ENCODE results near the gene RCOR1.
"Not testable (repeated sequence)": the region's sequence is repeated elsewhere in the genome, so short reads cannot be mapped to it uniquely, and the experiment has no call there.

Gene RCOR1

DNA sequence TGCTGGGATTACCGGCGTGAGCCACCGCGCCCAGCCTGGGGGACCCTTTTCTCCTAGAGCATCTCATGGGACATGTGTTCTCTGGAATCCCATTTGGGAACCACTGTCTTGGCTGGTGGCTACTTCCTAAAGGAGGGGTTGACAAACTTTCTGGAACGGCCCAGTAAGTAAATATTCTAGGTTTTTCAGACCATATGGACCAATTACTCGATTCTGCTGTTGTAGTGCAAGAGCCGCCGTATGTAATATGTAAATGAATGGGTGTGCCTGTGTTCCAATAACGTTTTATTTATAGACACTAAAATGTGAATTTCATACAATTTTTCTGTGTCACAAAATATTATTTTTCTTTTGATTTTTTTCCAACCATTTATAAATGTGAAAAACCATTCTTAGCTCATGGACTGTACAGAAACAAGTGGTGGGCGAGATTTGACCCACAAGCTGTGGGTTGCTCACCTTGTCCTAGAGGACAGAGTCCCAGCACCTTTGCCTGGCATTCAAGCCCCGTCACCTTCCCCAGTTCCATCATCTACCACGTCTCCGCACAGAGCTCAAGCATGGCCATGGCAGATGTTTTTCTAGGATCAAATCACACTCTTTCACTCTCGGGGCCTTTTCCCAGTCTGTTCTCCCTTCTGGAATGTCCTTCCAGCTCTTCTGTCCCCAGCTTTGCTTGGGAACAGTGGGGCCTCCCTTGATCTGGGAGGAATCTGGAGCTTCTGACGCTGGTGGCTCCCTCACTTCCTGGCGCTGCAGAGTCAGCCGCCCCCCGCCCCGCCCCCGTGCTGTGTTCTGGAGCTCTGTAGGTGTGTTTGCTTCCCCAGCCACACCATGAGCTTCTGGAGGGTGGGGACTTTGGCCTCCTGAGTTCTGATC, 17.9 kb upstream of the RCOR1 start:
- Histone ChIP-seq H3K18ac (ENCODE audit: low read length) (peak overlapping the region; percentile 52), H3K27ac (ENCODE audit: low read depth, low read length) (peak overlapping the region; percentile 81), H2BK120ac (ENCODE audit: low read depth, low read length) (peak overlapping the region; percentile 19), H3K79me2 (ENCODE audit: control insufficient read depth, insufficient read depth, low read length) (no peaks in the 10 kb centered on the region), H3K4ac (ENCODE audit: low read depth, low read length) (peak overlapping the region; percentile 73), H4K8ac (ENCODE audit: low read depth, low read length) (no peak overlapping the region), H3K27me3 (ENCODE audit: insufficient read depth, low read length, poor library complexity) (no peaks in the 10 kb centered on the region), H2AK5ac (ENCODE audit: low read length) (peak overlapping the region; percentile 59), H4K5ac (ENCODE audit: low read length) (no peak overlapping the region), H3K4me3 (ENCODE audit: low read length) (no peak overlapping the region), H3K56ac (ENCODE audit: low read length) (peak overlapping the region; percentile 89), H3K23ac (ENCODE audit: low read length) (no peak overlapping the region), H3K4me2 (ENCODE audit: low read length) (no peak overlapping the region), H2BK5ac (ENCODE audit: low read length) (peak overlapping the region; percentile 98), H3K9ac (ENCODE audit: low read length) (peak overlapping the region; percentile 57), H3K4me1 (ENCODE audit: control insufficient read depth, low read depth, low read length) (peaks cover 8% of the 10 kb centered on the region), H2BK15ac (replicated peaks; ENCODE audit: low read depth) (no peak overlapping the region), H3K36me3 (ENCODE audit: control insufficient read depth, insufficient read depth, low read length) (no peaks in the 10 kb centered on the region), H3K79me1 (ENCODE audit: low read length) (no peaks in the 10 kb centered on the region)
- DNase-seq, result peak; percentile 94
- WGBS (ENCODE audit: extremely low coverage, insufficient coverage, low lambda C conversion rate), result no CpG with 5 or more reads among the region's 20 CpGs

DNA sequence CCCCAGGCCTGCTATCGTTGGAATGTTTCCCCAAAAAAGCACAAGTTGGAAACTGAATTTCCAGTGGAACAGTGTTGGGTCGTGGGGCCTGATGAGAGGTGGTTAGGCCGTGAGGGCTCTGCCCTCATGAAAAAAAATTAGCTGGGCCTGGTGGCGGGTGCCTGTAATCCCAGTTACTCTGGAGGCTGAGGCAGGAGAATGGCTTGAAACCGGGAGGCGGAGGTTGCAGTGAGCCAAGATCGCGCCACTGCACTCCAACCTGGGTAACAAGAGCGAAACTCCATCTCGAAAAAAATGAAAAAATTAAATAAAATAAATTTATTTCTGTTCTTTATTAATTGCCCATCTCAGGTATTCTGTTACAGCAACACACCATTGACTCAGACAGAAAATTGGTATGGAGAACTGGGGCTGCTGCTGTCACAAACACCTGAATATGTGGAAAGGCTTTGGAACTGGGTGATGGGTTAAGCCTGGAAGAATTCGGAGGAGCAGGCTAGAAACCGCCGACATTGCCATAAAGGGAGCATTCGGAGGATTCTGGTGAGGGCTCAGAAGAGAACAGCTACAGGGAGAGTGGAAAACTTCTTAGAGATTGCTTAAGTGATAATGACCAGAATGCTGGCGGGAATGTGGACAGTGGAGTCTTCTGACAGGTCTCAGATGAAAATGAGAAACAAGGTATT, 17.1 kb upstream of the RCOR1 start:
- Histone ChIP-seq H3K27me3 (ENCODE audit: insufficient read depth, low read length, poor library complexity) (no peaks in the 10 kb centered on the region), H3K36me3 (ENCODE audit: control insufficient read depth, insufficient read depth, low read length) (no peaks in the 10 kb centered on the region), H3K27ac (ENCODE audit: low read depth, low read length) (peak overlapping the region; percentile 81), H3K79me2 (ENCODE audit: control insufficient read depth, insufficient read depth, low read length) (no peaks in the 10 kb centered on the region), H3K4me2 (ENCODE audit: low read length) (no peak overlapping the region), H3K4me1 (ENCODE audit: control insufficient read depth, low read depth, low read length) (peaks cover 8% of the 10 kb centered on the region), H3K4me3 (ENCODE audit: low read length) (no peak overlapping the region), H3K23ac (ENCODE audit: low read length) (no peak overlapping the region), H4K5ac (ENCODE audit: low read length) (no peak overlapping the region), H3K79me1 (ENCODE audit: low read length) (no peaks in the 10 kb centered on the region), H2BK15ac (replicated peaks; ENCODE audit: low read depth) (no peak overlapping the region), H3K56ac (ENCODE audit: low read length) (peak overlapping the region; percentile 69), H3K9ac (ENCODE audit: low read length) (peak overlapping the region; percentile 54), H4K8ac (ENCODE audit: low read depth, low read length) (no peak overlapping the region), H2BK120ac (ENCODE audit: low read depth, low read length) (peak overlapping the region; percentile 68), H2AK5ac (ENCODE audit: low read length) (peak overlapping the region; percentile 65), H3K18ac (ENCODE audit: low read length) (peak overlapping the region; percentile 32), H3K4ac (ENCODE audit: low read depth, low read length) (no peak overlapping the region), H2BK5ac (ENCODE audit: low read length) (peak overlapping the region; percentile 76)
- DNase-seq, result peak; percentile 62
- no CpG with 5 or more reads among the region's 15 CpGs for WGBS (ENCODE audit: extremely low coverage, insufficient coverage, low lambda C conversion rate)

DNA sequence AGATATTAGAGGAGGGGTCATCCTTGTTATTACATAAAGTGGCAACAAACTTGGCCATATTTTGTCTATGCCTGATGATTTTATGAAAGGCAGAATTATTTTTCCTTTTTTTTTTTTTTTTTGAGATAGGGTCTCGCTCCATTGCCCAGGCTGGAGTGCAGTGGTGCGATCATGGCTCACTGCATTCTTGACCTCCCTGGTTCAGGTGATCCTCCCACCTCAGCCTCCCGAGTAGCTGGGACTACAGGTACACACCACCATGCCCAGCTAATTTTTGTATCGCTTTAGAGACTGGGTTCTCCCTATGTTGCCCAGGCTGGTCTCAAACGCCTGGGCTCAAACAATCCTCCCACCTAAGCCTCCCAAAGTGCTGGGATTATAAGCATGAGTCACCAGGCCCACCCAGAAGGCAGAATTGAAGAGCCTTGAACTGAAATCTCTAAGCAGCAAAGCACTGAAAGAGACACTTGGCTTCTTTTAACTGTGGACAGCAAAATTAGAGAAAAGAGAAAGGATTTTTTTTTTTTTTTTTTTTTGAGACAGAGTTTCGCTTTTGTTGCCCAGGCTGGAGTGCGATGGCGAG, 16.5 kb upstream of the RCOR1 start:
- Histone ChIP-seq H2BK120ac (ENCODE audit: low read depth, low read length) (peak overlapping the region; percentile 68), H3K56ac (ENCODE audit: low read length) (peak overlapping the region; percentile 66)
- H3K79me2 ChIP-seq (ENCODE audit: control insufficient read depth, insufficient read depth, low read length); H3K4me1 ChIP-seq (ENCODE audit: control insufficient read depth, low read depth, low read length); H3K9ac ChIP-seq (ENCODE audit: low read length); H2BK15ac ChIP-seq (replicated peaks; ENCODE audit: low read depth); H3K18ac ChIP-seq (ENCODE audit: low read length); H3K27ac ChIP-seq (ENCODE audit: low read depth, low read length); H3K4me3 ChIP-seq (ENCODE audit: low read length); DNase-seq; H2AK5ac ChIP-seq (ENCODE audit: low read length); H4K8ac ChIP-seq (ENCODE audit: low read depth, low read length); H2BK5ac ChIP-seq (ENCODE audit: low read length); H3K36me3 ChIP-seq (ENCODE audit: control insufficient read depth, insufficient read depth, low read length); H4K5ac ChIP-seq (ENCODE audit: low read length); H3K23ac ChIP-seq (ENCODE audit: low read length); H3K4me2 ChIP-seq (ENCODE audit: low read length); H3K27me3 ChIP-seq (ENCODE audit: insufficient read depth, low read length, poor library complexity); H3K79me1 ChIP-seq (ENCODE audit: low read length); H3K4ac ChIP-seq (ENCODE audit: low read depth, low read length): not testable (repeated sequence)
- no CpG with 5 or more reads among the region's 8 CpGs for WGBS (ENCODE audit: extremely low coverage, insufficient coverage, low lambda C conversion rate)

DNA sequence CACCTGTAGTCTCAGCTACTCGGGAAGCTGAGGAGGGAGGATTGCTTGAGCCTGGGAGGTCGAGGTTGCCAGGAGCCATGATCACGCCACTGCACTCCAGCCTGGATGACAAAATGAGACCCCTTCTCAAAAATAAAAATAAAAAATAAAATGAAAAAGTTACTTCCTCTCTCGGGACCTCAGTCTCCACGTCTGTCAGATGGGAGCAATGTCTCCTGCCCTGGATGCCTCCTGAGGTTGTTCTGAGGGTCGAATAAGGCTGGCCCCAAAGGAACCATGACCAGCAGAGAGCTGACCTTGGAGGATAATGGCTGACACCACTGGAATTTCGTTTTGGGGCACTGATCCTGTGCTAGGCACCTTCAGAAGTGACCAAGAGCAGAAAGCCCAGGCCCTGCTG, 13.6 kb upstream of the RCOR1 start:
- H2AK5ac ChIP-seq (ENCODE audit: low read length), result no peak overlapping the region

DNA sequence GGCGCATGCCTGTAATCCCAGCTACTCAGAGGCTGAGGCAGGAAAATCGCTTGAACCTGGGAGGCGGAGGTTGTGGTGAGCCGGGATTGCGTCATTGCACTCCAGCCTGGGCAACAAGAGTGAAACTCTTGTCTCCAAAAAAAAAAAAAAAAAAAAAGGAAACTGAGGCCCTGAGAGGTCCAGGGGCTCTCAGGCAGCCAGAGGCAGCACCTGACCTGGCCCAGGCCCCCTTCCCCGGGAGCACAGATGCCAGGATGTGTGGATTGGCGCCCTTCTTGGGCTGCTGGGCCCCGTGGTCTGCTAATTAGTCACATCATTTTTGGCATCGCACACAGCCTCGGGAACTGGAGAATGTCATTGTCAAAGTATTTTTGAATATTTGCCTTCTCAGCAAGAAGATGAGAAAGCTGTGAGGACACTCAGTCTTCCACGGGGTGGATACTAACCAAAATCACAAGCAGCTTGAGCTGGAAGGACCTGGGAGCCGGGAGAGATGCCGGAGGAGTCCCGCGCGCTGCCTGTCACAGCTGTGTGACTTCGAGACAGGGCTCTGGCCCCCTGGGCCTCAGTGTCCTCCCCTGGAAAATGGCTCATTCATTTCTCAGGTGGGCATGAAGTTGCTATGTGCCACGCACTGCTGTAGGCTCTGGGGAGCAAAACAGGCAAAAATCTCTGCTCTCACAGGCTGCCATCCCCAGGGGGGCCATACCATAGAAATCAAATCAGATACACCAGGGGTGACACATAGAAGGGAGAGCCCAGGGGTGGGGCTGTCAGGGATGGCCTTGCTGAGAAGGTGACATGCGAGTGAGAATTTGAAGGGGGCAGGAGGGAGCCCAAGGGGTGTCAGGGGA, 12.5 kb upstream of the RCOR1 start:
- Histone ChIP-seq H3K23ac (ENCODE audit: low read length) (no peak overlapping the region), H3K4me2 (ENCODE audit: low read length) (no peak overlapping the region), H2BK120ac (ENCODE audit: low read depth, low read length) (no peak overlapping the region), H3K79me1 (ENCODE audit: low read length) (no peaks in the 10 kb centered on the region), H2BK15ac (replicated peaks; ENCODE audit: low read depth) (no peak overlapping the region), H3K9ac (ENCODE audit: low read length) (no peak overlapping the region), H3K27ac (ENCODE audit: low read depth, low read length) (no peak overlapping the region), H3K4me1 (ENCODE audit: control insufficient read depth, low read depth, low read length) (peaks cover 8% of the 10 kb centered on the region), H3K56ac (ENCODE audit: low read length) (peak overlapping the region; percentile 25), H3K36me3 (ENCODE audit: control insufficient read depth, insufficient read depth, low read length) (no peaks in the 10 kb centered on the region), H3K27me3 (ENCODE audit: insufficient read depth, low read length, poor library complexity) (no peaks in the 10 kb centered on the region), H3K4ac (ENCODE audit: low read depth, low read length) (no peak overlapping the region), H4K8ac (ENCODE audit: low read depth, low read length) (no peak overlapping the region), H3K18ac (ENCODE audit: low read length) (no peak overlapping the region), H4K5ac (ENCODE audit: low read length) (no peak overlapping the region), H3K79me2 (ENCODE audit: control insufficient read depth, insufficient read depth, low read length) (no peaks in the 10 kb centered on the region), H2BK5ac (ENCODE audit: low read length) (no peak overlapping the region), H2AK5ac (ENCODE audit: low read length) (no peak overlapping the region), H3K4me3 (ENCODE audit: low read length) (no peak overlapping the region)
- no peak for DNase-seq
- WGBS (ENCODE audit: extremely low coverage, insufficient coverage, low lambda C conversion rate), result no CpG with 5 or more reads among the region's 19 CpGs

More for the DNA sequence above, 13.6 kb upstream of the RCOR1 start:
- Histone ChIP-seq H3K4me2 (ENCODE audit: low read length) (no peak overlapping the region), H2BK5ac (ENCODE audit: low read length) (no peak overlapping the region), H3K9ac (ENCODE audit: low read length) (no peak overlapping the region), H3K27me3 (ENCODE audit: insufficient read depth, low read length, poor library complexity) (no peaks in the 10 kb centered on the region), H4K8ac (ENCODE audit: low read depth, low read length) (no peak overlapping the region), H3K79me1 (ENCODE audit: low read length) (no peaks in the 10 kb centered on the region), H3K4me3 (ENCODE audit: low read length) (no peak overlapping the region), H3K18ac (ENCODE audit: low read length) (no peak overlapping the region), H2BK120ac (ENCODE audit: low read depth, low read length) (no peak overlapping the region), H3K36me3 (ENCODE audit: control insufficient read depth, insufficient read depth, low read length) (no peaks in the 10 kb centered on the region), H2BK15ac (replicated peaks; ENCODE audit: low read depth) (no peak overlapping the region), H3K79me2 (ENCODE audit: control insufficient read depth, insufficient read depth, low read length) (no peaks in the 10 kb centered on the region), H3K23ac (ENCODE audit: low read length) (no peak overlapping the region), H3K4me1 (ENCODE audit: control insufficient read depth, low read depth, low read length) (peaks cover 7% of the 10 kb centered on the region), H3K4ac (ENCODE audit: low read depth, low read length) (peak overlapping the region; percentile 74), H3K56ac (ENCODE audit: low read length) (no peak overlapping the region), H3K27ac (ENCODE audit: low read depth, low read length) (no peak overlapping the region), H4K5ac (ENCODE audit: low read length) (no peak overlapping the region)
- no CpG with 5 or more reads among the region's 7 CpGs for WGBS (ENCODE audit: extremely low coverage, insufficient coverage, low lambda C conversion rate)
- DNase-seq, result no peak

Data from mesendoderm (in vitro differentiated cells).